NCI-H345 treated with DMSO at 0.1 percent for 48 hours (cell line): ENCODE measurements around the gene SMIM3.
"Not testable (repeated sequence)": the region's sequence is repeated elsewhere in the genome, so short reads cannot be mapped to it uniquely, and the experiment has no call there.

Experiments
- DNase-seq: peaks from one replicate; lab custom pipeline; 2025; ENCODE audit not compliant: unreplicated experiment; lab: John Stamatoyannopoulos, UW

The SMIM3 gene, protein sequence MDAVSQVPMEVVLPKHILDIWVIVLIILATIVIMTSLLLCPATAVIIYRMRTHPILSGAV

DNA sequence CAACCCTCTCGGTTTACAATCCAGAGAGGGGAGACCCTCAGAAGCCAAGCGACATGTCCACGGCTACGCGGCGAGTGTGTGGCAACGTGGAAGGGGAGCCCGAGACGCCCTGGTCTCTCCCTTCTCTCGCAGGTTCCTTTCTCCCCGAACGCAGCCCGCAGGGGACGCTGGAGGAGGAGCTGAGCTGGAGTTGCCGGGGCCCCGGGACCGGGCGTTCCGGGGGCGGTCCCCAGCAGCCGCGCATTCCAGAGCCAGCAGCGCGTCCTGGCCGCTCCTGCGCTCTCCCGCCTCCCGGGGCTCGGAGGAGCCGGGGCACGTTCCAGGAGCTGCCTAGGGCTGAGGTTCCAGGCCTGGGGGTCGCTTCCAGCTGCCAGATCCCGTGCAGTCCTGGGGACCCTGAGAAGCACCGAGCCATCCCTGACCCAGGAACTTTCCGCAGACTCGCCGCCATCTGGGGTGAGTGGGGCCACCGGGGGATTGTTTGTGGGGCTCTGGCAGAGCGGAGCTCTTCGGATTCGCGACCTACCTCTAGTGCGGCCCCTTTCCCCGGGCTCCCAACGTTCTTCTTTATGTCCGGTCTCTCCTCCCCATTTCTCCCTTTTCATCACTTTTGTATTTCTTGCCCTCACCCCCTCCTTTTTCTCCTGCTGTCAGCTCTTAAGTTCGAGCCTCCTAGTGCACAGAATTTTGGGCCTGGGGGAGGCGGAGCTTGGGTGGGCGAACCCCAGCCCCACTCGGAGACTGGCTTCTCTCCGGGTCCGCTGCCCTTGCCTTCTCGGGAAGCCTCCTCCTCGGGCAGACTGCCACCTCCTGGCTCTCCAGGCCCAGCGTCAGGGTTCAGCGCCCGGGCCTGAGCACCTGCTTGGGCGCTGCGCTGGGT lies at the start of gene SMIM3:
Gene SMIM3, plus strand, starts transcription at position 241 of the 880 bp plus-strand sequence. CDS start 16,684 bp downstream, outside the sequence.
- DNase-seq = no peak

DNA sequence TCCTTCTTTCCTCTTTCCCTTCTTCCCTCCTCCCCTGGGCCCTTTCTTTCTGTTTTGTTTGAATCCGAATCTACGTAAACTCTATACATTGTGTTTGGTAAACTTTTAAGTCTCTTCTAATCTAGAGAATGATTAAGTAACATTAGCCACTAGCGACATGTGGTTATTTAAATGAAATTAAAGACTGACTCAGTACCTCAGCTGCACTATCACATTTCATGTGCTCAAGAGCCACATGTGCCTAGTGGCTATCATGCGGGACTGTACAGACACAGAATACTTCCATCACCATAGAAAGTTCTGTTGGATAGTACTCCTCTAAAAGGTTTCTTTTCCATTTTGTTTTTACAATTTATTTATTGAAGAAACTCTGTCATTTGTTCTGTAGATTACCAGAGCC lies 48.7 kb upstream of the SMIM3 start:
- DNase-seq = no peak

DNA sequence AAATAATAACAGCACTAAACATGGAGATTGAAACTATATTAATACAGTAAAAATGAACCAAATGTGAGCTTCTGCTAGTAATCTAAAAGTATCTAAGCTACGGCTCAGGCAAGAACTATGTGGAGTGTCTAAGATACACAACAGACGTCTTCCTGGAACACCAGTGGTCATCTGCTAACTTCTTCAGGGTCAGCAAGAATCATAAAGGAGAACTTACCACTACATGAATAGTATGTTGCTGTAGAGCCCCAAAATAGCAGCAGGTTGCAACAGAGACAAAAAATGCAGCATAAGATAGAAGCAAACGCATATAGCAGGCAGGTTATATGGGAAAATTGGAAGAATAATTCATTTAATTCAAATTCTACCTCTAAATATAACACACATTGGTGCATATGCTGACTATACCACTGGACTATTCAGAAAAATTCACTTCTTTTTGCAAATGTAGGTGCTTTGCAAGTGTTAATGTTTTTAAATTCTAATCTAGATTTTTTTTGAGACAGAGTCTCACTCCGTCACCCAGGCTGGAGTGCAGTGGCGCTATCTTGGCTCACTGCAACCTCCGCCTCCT lies 46.8 kb upstream of the SMIM3 start:
- DNase-seq = no peak

DNA sequence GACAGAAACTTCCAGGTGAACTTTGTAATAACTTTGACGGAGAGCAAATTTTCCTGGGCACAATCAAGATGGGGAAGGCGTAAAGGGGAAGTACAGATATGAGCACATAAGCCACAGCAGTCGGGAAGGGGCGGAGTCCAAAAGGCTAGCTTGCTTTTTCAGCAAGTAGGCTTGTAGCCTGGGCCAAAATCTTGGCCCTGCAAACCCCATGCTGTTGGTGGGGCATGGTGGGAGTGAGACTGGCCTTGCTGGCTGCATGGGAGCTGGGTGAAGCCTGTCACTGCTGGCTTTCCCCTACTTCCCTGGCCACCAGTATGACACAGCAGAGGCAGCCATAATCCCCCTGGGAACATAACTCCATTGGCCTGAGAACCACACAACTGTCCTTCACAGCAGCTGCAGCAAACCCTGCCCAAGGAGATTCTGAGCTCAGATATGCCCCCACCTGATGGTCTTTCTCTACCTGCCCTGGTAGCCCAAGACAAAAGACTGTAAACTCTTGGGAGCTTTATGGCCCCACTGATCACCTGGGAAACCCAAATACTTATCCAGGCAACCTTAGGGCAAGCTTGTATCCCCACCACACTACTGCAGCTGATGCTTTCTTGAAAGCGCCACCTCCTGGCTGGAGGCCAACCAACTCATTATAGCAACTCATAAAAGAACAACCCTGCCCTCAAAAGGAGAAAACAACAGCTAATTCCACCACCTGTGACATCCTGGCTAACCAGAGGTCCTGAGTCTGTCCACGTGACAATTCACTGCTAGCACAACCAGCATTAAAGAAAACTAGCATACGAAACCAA lies 43.8 kb upstream of the SMIM3 start:
- no peak for DNase-seq

DNA sequence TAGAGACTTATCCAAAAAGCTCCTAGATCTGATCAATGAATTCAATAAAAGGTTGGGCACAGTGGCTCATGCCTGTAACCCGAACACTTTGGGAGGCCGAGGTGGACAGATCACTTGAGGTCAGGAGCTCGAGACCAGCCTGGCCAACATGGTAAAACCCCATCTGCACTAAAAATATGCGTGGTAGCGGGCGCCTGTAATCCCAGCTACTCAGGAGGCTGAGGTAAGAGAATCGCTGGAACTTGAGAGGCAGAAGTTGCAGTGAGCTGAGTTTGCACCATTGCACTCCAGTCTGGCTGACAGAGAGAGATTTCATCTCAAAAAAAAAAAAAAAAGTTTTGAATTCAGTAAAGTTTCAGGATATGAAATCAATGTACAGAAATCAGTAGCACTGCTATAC lies 39.7 kb upstream of the SMIM3 start:
- no peak for DNase-seq

DNA sequence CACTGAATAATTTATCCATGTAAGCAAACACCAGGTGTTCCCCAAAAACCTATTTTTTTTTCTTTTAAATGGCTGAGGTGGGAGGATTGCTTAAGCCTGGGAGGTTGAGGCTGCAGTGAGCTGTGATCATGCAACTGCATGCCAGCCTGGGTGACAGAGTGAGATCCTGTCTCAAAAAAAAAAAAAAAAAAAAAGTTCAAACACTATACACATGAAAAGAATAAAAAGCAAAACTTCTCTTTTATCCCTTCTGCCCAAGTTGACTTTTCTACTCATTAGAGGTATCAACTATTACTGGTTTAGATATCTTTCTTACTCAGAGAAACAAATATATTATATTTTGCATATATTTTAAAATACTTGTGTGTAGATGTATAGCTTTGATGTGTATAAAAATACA lies 37.6 kb upstream of the SMIM3 start:
- no peak for DNase-seq

DNA sequence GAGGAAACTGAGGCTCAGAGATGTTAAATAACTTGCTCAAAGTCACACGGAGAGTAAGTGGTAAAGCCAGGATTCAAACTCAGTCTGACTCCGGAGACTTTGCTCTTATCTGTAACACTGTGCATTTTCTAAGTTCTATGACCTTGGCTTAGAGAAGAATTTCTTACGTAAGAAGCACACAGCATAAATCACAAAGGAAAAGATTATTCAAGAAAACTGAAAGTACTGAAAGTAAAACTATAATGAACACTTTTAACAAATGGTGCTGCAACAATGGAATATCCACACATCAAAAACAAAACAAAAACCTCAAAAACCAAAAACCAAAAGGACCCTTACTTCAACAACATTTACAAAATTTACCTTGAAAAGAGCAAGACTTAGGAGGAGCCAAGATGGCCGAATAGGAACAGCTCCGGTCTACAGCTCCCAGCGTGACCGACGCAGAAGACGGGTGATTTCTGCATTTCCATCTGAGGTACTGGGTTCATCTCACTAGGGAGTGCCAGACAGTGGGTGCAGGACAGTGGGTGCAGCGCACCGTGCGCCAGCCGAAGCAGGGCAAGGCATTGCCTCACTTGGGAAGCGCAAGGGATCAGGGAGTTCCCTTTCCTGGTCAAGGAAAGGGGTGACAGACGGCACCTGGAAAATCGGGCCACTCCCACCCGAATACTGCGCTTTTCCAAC lies 36.0 kb upstream of the SMIM3 start:
- DNase-seq = not testable (repeated sequence)

DNA sequence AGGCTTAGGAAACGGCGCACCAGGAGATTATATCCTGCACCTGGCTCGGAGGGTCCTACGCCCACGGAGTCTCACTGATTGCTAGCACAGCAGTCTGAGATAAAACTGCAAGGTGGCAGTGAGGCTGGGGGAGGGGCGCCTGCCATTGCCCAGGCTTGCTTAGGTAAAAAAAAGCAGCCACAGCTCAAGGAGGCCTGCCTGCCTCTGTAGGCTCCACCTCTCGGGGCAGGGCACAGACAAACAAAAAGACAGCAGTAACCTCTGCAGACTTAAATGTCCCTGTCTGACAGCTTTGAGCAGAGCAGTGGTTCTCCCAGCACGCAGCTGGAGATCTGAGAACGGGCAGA lies 35.4 kb upstream of the SMIM3 start:
- DNase-seq = not testable (repeated sequence)

DNA sequence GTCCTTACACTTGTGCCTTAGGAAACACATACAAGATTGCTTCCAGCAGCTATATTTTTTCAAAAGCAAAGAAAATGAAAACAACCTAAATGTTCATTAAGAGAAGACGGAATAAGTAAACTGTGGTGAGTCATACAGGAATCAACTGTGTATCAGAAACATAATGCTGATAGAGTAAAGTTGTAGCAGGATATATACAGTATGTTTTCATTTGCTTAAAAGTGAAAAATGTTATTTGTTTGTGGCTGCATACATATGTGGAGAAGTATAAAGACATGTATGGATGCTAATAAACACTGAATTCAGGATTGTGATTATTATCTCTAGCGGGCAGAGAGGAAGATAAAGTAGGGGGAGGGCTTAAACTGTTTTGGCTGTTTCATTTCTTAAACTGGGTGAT lies 28.1 kb upstream of the SMIM3 start:
- no peak for DNase-seq

DNA sequence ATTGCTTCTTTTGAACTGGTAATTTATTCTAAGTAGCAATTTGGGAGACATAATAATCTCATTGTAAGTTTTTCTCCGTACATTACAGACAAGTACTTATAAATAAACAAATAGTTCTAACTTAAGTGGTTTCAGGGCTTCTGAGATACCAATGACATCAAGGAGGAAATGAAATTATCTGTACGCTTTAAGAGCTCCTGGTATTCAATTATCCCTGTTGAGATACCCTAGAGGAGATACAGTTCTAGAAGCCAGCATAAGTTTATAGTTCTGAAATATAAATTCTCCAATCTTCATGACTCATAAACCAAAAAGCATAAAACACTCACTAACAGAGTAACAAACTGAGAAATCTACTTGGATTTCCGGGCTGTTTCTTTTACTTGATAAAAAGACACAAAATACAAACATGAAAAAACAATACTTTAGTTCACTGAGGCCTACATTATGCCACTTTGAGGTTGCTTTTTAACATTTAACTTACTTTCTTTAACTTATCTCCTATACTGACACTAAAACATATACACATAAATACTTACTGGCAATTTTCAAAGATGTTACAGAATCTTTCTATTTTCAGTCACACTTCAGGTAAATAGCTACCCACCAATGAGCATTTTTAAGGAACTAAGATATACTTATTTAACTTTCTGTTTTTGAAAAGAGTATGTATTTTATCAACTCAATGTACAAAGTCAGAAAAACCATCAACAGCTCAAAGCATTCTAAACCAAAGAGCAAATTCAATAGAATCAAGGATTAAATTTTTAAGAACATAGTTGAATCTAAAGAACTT lies 27.3 kb upstream of the SMIM3 start:
- DNase-seq = no peak

DNA sequence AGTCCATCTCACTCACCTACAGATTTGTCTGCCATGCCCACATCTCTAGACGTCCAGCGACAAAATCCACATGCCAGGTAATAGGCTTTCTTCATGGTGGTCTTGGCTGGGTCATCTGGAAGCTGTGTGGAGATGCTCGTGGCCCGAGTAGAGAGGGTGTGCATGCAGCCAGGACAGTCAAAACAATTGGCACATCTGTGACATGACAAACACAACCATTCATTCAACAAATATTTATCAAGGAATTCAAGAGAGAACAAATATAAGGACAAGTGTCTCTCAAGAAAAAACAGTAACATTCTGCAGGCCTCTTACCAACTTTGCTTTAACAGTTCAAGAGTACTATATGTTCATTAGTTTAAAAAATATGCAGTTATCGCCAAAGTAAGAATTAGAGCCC lies 25.1 kb upstream of the SMIM3 start:
- DNase-seq = no peak

DNA sequence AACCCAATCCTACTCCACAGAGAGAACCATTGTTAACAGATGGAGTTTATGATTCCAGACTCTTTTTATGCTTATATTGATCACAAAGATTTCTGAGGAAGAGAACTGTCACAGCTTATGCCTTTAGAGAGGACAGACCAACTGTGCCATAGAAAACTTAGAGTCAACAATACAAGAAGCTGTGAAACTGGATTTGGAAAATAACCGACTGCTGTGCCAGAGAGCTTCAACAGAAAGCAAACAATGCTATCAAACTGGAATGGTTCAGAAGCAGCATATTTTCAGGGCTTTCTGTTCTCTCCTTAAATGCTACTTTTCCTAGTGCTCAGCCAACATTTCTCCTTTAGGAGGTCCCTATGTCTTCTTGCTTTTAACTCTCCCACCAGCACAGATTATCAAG lies 24.7 kb upstream of the SMIM3 start:
- DNase-seq = no peak

DNA sequence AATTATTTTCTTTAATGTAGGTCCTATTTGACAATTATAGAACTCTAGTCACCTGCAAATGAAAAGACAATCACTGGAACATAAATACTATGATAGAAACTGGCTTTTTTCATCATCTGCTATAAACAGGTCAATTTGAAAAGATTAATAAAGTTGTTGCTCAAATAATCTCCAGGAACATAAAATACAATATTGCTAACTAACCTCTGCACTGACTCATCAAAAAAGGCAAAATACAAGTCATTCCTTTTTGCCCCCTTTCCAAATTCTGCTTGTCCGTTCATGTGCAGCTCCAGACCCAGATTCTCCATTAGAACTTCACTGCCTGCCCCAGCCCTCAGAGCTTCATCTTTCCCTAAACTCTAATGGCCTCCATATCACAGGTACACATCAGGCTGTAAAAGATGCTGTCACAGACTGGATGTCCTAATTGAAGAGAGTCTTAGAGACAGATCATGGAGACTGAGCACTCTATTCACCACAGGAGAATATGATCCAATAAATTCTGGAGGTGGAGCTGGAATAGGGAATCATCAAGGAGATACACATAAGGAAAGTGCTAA lies 21.4 kb upstream of the SMIM3 start:
- DNase-seq = no peak

DNA sequence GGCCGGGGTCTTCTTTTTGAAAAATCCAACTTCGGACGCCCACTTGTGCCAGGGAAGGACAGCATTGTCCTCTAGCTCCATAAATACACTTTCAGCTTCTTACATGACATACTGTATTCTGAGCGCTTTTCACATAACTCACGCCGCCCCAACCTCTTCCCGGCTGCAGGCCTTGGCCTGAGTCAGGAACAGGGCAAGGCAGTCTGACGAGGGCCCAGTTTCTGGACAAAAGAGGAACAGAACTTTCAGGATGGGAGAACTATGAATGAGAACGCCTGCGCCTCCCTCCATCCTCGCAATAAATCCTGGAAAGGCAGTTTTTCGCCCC lies 20.4 kb upstream of the SMIM3 start:
- DNase-seq = no peak

DNA sequence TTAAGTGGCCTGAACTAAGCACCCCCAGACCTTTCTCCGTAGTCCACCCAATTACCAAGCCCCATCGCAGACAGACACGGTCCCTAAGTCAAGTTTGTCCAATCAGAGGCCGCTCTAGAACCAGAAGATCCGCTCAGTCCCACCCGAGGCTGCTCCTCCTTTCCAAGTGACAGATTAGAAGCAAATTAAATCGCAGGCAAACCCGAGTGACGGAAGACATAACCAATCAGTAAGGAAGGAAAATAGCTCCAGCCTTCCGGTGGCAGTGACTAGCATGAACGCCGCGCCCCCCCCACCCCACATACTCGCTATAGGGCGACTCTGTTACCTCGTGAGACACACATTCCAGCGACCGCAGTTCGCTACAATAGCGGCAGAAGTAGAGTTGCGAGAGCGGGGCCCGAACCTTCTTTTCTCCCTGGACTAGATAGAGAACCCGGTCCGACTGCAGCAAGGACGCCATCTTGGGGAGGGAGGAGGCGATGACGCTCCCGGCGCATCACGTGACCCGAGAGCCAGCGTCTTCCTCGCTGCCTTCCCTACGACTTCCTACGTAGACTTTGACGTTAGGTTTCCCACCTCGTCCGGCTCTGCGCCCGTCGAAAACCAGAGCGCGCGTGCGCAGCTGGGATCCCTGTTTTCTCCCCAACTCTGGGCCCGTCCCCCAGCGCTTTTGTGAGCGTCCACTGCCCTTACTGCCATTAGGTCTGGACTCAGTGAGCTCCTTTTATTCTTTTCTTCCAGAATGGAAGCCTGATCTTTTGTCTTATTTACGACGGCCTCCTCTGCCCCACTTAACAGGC lies 19.8 kb upstream of the SMIM3 start, which contains the start of gene DCTN4:
Gene DCTN4, minus strand, starts transcription at position 487 of the 803 bp plus-strand sequence. Its CDS starts 24 bp downstream, at position 463.
- DNase-seq = peak; percentile 99

DNA sequence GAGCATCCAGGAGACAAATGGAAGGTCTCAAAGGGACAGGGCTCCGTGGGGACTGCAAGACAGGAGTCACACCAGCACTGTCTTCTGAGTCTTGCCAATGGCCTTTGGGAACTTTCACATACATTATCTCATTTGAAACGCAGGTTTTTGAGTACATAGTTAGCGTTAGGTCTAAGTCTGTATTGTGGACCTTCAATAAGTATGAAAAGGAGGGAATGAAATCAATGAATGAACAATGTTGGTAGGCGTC lies 19.3 kb upstream of the SMIM3 start:
- no peak for DNase-seq

DNA sequence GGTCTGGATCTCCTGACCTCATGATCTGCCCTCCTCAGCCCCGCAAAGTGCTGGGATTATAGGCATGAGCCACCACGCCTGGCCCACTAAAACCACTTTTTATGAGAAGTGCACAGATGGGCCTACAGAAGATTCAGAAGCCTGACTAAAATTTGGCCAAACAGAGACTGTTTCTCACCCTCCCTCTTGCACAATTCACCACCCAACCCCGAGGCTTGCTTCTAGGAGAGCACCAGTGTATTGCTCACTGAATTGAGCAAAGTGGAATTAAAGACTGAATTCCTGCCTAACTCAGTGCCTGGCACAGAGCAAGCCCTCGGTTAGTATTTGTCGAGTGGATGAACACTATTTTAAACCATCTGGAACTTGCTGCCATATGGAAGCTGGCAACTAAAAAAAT lies 16.3 kb upstream of the SMIM3 start:
- no peak for DNase-seq

DNA sequence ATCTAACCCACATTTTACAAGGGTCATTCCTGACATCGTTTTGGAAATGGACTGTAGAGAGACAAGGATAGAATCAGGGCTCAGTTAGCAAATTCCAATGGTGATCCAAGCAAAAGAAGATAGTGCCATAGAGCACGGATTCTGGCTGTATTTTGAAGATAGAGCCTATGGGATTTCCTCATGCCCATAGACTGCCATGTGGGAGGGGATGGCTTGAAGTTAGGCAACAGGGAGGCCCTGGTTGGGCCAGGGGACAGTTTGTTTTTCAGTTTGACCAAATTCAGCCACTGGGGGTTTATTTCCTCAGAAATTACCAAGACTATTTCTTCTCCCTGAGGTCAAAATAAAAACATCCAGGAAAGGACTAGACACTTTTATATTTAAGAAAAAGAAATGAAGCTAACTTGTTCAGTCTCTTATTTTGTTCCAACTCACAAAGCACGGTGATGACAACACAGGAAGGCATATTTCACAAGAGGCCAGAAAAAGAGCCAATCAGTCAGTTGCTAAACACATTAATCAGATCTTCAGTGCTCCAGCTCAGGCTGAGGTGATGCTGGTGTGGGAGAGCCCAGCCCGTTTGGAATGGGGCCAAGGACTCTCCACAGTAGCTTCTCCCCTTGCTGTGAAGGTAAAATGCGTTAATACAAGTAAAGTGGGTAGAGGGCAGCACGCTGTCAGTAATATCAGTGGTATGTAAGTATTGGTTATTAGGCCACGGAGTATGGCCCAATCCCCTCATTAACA lies 15.4 kb upstream of the SMIM3 start:
- peak; percentile 79 for DNase-seq

DNA sequence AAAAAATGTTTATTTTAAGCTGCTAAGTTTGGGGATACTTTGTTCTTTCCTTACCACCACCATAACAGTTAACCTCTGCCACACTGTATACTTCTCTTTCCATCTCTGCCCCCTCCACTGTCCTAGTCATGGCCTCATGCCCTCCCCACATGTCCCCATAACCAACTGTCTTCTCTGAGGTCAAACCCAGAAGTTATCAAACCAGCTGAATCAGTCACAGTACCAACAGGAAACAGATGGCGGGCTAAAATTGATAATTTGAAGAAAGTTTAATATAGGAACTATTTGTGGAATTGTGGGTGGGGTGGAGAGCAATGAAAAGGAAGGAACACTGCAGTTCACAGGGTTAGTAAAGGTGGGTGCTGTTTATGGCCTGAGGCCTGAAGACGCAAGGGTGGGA lies 14.0 kb upstream of the SMIM3 start:
- no peak for DNase-seq
